Calu3 (cell line): ENCODE measurements around the gene SCP2. TPM values are rescaled to one million over a fixed set of nuclear protein-coding genes. Genes with fewer than 3 reads are reported as not detected.
"Not testable (repeated sequence)": the region's sequence is repeated elsewhere in the genome, so short reads cannot be mapped to it uniquely, and the experiment has no call there.

ENCODE experiments used
- BruUV-seq: library from RNA; stranded (reverse); fragments of 400-500 nt; replicated peaks from 2 replicates; lab custom pipeline; 2021; lab: Mats Ljungman, UMichigan
- CTCF ChIA-PET: fragments of 300-600 bp; sonication (Branson Sonifier 250); formaldehyde crosslinking; loops from one replicate; lab custom pipeline; 2022; ENCODE audit warnings: antibody characterized with exemption; lab: Charles Lee
- DNase-seq: peaks from one replicate; pipeline ENCODE4 v3.0.0; 2022
- H3K27ac Mint-ChIP-seq: one replicate; pipeline ENCODE4 v1.8.0; 2022; ENCODE audit warnings: mixed read lengths; ENCODE audit not compliant: unreplicated experiment
- H3K27me3 Mint-ChIP-seq: one replicate; pipeline ENCODE4 v1.8.0; 2022; ENCODE audit warnings: mixed read lengths; ENCODE audit not compliant: unreplicated experiment
- H3K36me3 Mint-ChIP-seq: one replicate; pipeline ENCODE4 v1.8.0; 2022; ENCODE audit warnings: mild to moderate bottlenecking, moderate library complexity, mixed read lengths; ENCODE audit not compliant: insufficient read depth, unreplicated experiment
- H3K4me1 Mint-ChIP-seq: one replicate; pipeline ENCODE4 v1.8.0; 2022; ENCODE audit warnings: mild to moderate bottlenecking, low read depth, mixed read lengths; ENCODE audit not compliant: unreplicated experiment
- H3K4me3 Mint-ChIP-seq: one replicate; pipeline ENCODE4 v1.8.0; 2022; ENCODE audit warnings: mild to moderate bottlenecking, low read depth, moderate library complexity, mixed read lengths; ENCODE audit not compliant: unreplicated experiment
- H3K9me3 Mint-ChIP-seq: one replicate; pipeline ENCODE4 v1.8.0; 2022; ENCODE audit warnings: low read depth, mixed read lengths; ENCODE audit not compliant: unreplicated experiment
- CTCF ChIP-seq: fragments of 200-600 bp; IDR thresholded peaks from one replicate; pipeline ENCODE4 v1.8.0; 2022; ENCODE audit warnings: antibody characterized with exemption; ENCODE audit not compliant: unreplicated experiment
- intact Hi-C: fragments of 100-400 bp; cut with micrococcal nuclease; formaldehyde crosslinking; loops from one replicate; pipeline ENCODE4 v1.10.0; 2022; ENCODE audit not compliant: unreplicated experiment
- total RNA-seq: library from RNA; stranded (reverse); gene quantifications from 2 replicates; pipeline ENCODE4 v1.2.3, GENCODE V29; 2022

SCP2 gene
- total RNA-seq, 1 experiment from 2014 or later, result 91.1 TPM

DNA sequence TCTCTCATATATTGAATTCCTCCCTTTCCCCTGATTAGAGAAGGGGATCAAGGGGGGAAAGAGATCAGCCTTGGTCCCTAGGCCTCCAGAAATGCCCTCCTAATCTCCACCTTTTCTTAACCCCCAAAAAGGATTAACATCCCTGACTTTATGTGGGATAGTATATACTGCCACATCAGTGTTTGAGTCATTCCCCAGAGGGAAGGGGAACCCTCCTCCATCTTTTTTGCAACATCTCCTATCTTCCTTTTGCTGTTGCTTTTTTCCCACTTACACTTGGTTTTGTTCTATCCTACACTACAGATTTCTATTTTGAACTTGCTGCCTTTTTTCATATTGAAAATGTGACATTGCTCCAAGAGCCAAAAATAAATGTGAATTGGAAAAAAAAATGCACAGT lies 69.6 kb downstream of the SCP2 start:
- no peak overlapping the region for H3K27ac Mint-ChIP-seq
- H3K27me3 Mint-ChIP-seq, result no peaks in the 10 kb centered on the region
- intact Hi-C loops, result no loop called here
- no peaks in the 10 kb centered on the region for H3K9me3 Mint-ChIP-seq
- H3K4me3 Mint-ChIP-seq, result no peak overlapping the region
- TF ChIP-seq CTCF, result no peak
- no TSS peak for BruUV-seq
- no peak for DNase-seq
- H3K4me1 Mint-ChIP-seq, result no peaks in the 10 kb centered on the region
- CTCF ChIA-PET, result no interaction called here
- no peaks in the 10 kb centered on the region for H3K36me3 Mint-ChIP-seq

GRCh38 chr1:53001128-53001527 lies 74.1 kb downstream of the SCP2 start:
- TF ChIP-seq CTCF, result no peak
- Mint-ChIP-seq H3K4me3 (no peak overlapping the region), H3K36me3 (no peaks in the 10 kb centered on the region), H3K27ac (no peak overlapping the region), H3K27me3 (no peaks in the 10 kb centered on the region), H3K9me3 (peaks cover 6% of the 10 kb centered on the region), H3K4me1 (no peaks in the 10 kb centered on the region)
- intact Hi-C loops, result no loop called here
- no peak for DNase-seq
- CTCF ChIA-PET, result no interaction called here
- BruUV-seq, result no TSS peak

DNA sequence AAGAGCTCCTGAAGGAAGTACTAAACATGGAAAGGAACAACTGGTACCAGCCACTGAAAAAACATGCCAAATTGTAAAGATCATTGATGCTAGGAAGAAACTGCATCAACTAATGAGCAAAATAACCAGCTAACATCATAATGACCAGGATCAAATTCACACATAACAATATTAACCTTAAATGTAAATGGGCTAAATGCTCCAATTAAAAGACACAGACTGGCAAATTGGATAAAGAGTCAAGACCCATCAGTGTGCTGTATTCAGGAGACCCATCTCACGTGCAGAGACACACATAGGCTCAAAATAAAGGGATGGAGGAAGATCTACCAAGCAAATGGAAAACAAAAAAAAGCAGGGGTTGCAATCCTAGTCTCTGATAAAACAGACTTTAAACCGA lies 79.5 kb downstream of the SCP2 start:
- H3K4me1 Mint-ChIP-seq, H3K4me3 Mint-ChIP-seq, H3K27me3 Mint-ChIP-seq, DNase-seq, H3K27ac Mint-ChIP-seq, BruUV-seq, H3K9me3 Mint-ChIP-seq, CTCF ChIA-PET, intact Hi-C loops, H3K36me3 Mint-ChIP-seq: not testable (repeated sequence)

- H3K4me1 Mint-ChIP-seq, H3K4me3 Mint-ChIP-seq, H3K27ac Mint-ChIP-seq, DNase-seq, H3K9me3 Mint-ChIP-seq, H3K36me3 Mint-ChIP-seq, H3K27me3 Mint-ChIP-seq, BruUV-seq, CTCF ChIA-PET: not testable (repeated sequence)
- intact Hi-C loops, result loop anchor here (10.0 kb wide), 1 partner anchor 175 kb away; no protein-coding TSS in a partner anchor
These were observed 83.2 kb downstream of the SCP2 start for GRCh38 chr1:53010247-53010646.

DNA sequence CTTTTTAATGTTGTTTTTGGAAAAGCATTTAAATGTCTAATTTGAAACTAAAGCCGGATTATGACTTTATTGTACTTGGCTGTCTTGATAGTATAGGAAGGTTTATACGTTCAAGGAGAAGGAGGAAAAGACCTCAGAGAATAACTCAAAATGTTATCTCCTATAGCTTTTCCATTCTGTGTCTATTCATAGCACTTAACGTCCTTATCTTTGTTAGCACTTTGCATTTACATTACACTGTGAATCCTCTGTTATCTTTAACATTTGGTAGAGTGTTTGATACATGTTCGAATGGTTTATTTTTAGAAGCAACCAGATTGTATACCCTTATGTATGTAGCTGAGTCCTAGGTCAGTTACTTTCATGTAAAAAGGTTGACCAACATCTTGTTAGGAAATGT lies 84.1 kb downstream of the SCP2 start:
- Mint-ChIP-seq H3K27ac (no peak overlapping the region), H3K4me1 (peaks cover 9% of the 10 kb centered on the region), H3K4me3 (no peak overlapping the region), H3K27me3 (no peaks in the 10 kb centered on the region), H3K9me3 (peaks cover 2% of the 10 kb centered on the region), H3K36me3 (peaks cover 13% of the 10 kb centered on the region)
- no peak for TF ChIP-seq CTCF
- intact Hi-C loops, result loop anchor here (10.0 kb wide), 1 partner anchor 174 kb away; no protein-coding TSS in a partner anchor
- CTCF ChIA-PET, result no interaction called here
- BruUV-seq, result no TSS peak
- DNase-seq, result no peak
